Activated T-cell treated with anti-CD3 and anti-CD28 coated beads for 48 hours (primary cell): ENCODE data around the gene MRPL46.

Source experiments
- DNase-seq: peaks from one replicate; pipeline ENCODE4 v3.0.0-alpha.2; 2020; ENCODE audit warnings: low read depth

The MRPL46 gene

DNA sequence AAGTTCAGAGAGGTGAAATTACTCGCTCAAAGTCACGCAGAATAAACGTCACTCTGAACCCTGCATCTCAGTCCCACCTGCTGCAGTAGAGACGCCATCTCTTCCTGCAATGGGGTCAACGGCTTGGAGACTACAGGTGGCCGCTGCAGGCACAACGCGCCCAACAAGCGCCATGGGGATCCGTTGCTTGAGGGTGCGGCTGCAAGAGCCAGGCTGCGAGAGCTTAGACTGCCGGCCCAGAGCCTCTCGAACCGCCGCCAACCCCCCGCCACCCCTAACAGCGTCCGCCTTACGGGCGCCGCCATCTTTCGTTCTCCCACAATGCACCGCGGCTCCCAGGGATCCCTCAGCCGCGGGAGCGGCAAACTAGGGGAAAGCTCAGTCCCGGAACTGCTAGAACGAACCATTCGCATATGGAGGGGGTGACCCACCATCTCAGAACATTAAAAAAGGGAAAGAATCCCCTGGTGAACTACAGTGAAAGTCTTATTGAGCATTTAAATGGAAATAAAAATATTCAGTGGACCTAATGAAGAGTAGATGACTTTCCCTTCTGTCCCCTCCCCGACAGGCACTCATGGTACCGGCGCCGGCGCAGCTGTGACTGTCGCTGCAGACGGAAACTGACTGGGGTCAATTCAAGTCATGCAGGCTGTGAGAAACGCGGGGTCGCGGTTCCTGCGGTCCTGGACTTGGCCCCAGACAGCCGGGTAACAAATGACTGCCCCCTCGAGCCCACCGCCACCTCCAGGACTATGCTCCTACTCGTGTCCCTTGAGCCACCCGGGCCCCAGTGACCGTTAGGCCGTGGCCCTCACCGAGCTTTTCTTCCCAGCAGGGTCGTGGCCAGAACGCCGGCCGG, at the start of gene MRPL46, which contains the start of gene MRPS11:
TSS of gene MRPL46 (minus strand) at position 316 of the 862 bp plus-strand sequence. CDS start at position 305, 11 bp downstream.
TSS of gene MRPS11 (plus strand) at position 636 of the 862 bp plus-strand sequence. CDS start at position 646, 10 bp downstream.
- peak; percentile 83 for DNase-seq

GRCh38 chr15:88513195-88513594, 46.0 kb upstream of the MRPL46 start:
- no peak for DNase-seq

GRCh38 chr15:88512601-88513000, 45.4 kb upstream of the MRPL46 start:
- DNase-seq: no peak

DNA sequence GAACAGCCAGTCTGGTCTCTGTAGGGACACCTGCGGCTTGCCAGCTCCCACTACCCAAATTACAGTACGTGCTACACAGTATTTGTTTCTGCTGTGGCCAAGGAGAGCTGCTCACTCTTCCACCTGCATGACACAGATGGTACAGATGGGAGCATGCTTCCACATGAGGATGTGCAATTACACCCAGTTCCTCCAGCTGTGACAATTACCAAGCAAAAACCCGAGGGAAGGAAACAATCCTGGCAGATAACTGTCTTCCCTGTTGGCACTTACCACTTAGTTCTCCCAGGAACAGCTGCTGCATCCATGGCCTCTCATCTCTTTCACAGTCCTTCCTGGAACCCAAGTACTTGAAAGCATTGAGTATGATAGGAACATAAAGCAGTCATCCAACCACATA, 44.9 kb upstream of the MRPL46 start:
- DNase-seq: no peak

GRCh38 chr15:88511161-88511560, 44.0 kb upstream of the MRPL46 start:
- DNase-seq: no peak

DNA sequence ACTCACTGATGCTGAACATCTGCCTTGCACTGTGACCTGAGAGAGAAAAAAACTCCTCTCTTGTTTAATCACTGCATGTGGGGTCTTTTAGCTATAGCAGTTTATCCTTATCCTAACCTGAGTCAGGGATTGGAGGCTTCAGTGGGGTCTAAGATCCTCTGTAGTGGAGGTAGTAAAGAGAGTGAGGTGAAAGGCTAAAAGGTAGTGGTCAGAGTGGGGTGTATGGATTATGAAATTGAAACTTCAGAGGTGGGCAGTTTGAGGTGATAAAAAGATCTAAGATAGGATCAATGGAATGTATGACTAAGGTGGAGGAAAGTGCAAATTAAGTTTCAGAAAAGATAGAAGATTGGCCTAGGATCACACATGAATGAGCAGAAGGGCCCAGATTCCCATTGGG, 42.8 kb upstream of the MRPL46 start:
- no peak for DNase-seq

DNA sequence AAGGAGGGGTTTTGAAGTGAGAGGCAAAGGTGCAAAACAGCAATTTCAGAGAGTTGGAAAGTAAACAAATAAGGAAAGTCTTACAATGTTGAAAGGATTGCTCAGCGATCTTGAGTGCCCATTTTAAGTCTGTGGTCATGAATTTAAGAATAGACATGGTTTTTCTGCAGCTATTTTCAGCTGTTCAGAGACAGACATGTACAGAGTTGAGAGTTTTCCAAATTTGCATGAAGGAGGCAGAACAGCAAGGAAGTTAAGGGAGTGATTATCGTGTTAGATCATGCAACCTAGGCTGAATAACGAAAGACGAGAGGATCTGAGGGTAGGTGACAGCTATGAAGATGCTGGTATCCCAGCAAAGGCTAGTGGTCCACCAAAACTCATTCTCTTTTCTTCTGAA, 42.1 kb upstream of the MRPL46 start:
- DNase-seq: no peak

DNA sequence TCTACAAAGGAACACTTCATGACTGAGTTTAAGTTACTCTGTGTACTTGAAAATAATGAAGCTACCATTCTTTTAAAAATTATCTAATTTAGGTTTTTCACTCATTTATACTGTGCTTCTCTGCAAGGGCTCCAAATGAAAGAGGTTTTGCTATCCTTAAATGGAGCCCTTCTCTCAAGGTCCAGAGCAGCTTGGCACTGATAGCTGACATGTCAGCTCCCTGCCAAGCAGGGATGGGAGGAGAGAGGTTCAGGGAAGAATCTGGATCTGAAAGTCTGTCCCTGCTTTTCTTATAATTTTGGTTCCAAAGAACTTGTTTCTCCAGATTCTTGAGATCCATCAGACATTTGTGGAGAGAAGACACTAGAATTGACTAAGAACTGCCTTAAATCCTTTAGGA, 39.4 kb upstream of the MRPL46 start:
- DNase-seq: no peak

DNA sequence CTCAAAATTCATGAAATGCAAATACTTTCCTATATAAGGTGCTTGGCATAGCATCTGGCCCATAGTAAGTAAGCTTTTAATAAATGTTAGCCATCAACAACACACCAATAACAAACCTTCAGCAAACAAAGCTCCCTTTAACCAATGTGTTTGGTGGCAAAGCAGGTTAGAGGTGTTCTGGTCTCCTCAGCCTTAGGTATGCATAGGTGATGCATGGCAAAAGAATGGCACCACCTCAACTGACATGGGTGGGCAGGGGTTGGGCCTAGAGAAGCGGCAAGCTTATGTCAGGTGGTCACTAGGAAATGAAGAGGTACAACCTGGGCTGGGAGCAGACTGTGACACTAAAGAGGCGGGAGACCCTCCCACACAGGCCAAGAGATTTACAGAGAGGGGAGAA, 38.5 kb upstream of the MRPL46 start:
- no peak for DNase-seq

DNA sequence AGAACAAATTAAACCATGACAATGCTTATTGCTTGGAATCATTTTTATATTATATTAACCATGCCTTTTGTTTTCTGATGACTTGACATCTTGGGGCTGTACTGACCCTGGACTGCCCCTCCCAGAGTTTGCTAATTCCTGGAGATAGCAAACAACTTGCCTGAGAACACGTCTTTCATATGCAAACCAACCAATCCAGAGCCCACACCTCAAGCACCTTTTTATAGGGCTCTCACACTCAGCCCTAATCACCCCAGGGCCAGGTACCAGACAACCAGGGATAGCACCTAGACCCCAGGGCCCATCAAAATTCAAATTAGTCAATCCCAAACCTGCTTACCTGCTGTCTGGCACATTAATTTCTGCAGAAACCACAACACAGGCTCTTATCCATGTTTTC, 37.3 kb upstream of the MRPL46 start:
- no peak for DNase-seq

- no peak for DNase-seq
Observed at GRCh38 chr15:88498996-88499395, 31.8 kb upstream of the MRPL46 start.

DNA sequence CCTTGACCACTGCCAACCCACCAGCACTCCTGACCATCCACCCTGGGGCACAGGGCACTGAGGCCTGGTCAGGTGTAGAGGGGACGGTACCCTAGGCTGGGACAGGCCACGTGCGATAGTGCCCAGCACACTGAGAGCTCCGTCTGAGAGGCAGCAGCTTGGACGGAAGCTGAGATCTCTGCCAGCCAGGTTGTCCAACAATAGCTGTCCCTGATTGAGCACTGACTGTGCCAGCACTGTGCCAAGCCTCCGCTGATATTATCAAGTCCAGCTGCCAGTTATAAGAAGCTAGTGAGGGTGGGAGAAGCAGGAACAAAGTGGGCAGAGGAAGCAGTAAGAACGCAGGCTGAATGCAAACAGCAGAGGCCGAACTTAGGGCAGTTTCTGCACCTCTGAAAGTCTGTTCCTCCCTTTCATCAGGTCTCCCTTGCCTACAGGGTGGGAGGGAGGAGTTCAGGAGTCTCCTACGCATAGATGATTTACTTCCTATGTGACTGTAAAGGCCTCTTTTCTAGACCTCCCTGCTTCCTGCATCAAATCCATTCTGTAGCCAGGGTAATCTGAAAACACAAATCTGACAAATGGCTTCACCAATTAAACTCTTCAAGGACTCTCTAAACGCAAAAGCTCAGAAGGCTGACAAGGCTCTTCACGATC, 30.0 kb upstream of the MRPL46 start:
- no peak for DNase-seq

DNA sequence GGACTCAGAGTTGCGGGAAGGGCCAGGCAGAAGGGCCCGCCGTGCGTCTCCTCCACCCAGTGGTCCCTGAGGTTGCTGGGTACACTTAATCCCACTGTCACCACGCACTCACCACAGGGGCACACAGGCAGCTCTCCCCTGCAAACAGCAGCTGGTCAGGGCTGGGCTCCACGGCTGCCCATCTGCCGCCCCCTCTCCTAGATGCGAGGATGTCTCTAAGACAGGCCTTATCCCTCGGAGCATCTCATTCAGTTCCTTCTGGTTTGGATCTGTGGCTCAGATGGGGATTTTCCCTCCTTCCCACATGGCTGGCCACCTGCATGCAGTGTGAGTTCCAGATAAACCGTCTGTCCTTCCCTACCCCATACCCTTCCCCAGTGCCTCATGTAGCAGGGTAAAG, 26.7 kb upstream of the MRPL46 start:
- no peak for DNase-seq

- no peak for DNase-seq
Observed at GRCh38 chr15:88491158-88491557, 24.0 kb upstream of the MRPL46 start.

GRCh38 chr15:88490036-88490435, 22.8 kb upstream of the MRPL46 start:
- no peak for DNase-seq

DNA sequence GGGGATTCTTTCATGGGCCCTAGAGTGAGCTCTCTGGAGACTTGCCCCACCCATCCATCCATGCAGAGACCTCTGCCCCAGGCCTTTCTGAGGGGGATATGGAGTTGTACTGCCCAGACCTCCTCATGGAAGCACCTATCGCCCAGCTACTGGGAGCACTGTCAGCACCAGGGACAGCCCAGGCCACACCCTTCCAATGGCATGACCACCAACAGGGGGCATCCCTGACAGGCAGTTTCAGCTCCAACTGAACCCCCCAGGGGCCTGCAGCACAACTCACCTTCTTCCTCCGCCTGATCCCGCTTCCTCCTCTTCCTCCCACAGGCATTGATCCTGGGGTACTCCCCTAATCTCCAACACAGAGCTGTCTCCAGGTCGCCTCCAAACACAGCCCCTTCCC, 22.1 kb upstream of the MRPL46 start:
- no peak for DNase-seq

GRCh38 chr15:88487796-88488523, 20.8 kb upstream of the MRPL46 start:
- DNase-seq: no peak

DNA sequence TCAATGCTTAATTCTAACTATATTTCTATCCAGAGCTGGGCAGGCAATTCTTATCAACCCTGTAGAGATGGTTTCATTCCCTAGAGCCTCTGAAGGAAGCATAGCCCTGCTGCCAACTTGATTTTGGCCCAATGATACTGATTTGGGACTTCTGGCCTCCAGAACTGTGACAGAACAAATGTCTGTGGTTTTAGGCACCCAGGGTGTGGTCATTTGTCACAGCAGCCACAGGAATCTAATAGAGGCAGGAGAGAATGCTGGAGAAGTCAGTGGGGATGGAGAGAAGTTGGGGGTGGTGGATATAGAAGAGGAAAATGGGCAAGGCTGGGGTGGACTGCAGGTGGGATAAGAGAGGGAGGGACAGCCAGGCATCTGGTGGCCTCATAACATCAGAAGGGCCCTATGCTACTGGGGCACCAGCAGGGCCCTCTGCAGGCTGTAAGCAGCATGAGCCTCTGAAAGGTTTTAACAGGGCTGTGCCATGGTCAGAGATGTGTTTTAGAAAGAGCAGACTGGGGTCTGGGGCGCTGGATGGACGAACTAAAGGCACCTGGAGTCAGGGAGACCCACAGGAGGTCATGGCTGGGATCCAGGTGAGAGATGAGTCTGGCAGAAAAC, 20.1 kb upstream of the MRPL46 start:
- DNase-seq: no peak

GRCh38 chr15:88484682-88485331, 17.6 kb upstream of the MRPL46 start:
- no peak for DNase-seq

- no peak for DNase-seq
Observed at GRCh38 chr15:88482263-88482662, 15.1 kb upstream of the MRPL46 start.

GRCh38 chr15:88480981-88481380, 13.8 kb upstream of the MRPL46 start:
- DNase-seq: no peak

DNA sequence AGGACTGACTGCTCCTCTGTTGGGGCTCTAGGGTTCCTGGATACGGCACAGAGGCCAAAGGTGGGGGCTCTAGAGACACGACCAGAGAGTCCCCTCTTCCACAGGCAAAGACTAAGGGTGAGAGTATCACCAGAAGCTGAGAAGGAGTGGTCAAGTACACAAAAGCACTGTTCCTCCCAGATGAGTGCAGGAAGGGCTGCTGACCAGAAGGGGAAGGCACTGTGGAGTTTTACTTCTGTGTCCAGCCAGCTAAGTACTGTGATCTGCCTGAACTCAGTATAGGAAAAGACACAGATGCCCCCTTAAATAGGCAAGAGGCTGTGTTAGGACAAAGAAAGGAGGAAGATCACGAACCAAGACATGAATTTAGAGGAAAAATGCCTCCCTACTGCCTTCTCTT, 12.0 kb upstream of the MRPL46 start:
- DNase-seq: no peak
